Heart left ventricle (tissue), 16 donors: ENCODE data around the gene MGAT4B. TPM values are rescaled to one million over a fixed set of nuclear protein-coding genes. Genes with fewer than 3 reads are reported as not detected.
A peak's percentile ranks its signal among the peaks of the same experiment; 100 is the strongest.

ENCODE experiments used
- ATAC-seq, 4 donors: fragments of 200-7000 bp; cut with Tn5 transposase; one replicate each; pipeline ENCODE4 v1.9.1; 2020 to 2022; ENCODE audit warnings: moderate library complexity in 4 of 4, mild to moderate bottlenecking in 3 of 4, moderate number of reproducible peaks in 1 of 4
- DNase-seq, 5 donors: peaks; one replicate each; pipeline ENCODE4 v3.0.0-alpha.2; 2020
- H3K27ac ChIP-seq, 12 donors: fragments of 200-600 bp; sonication (generic) in 4 of 12; one replicate each; pipeline versions ENCODE4 v1.5.0 to v1.8.0; 2016 to 2022; ENCODE audit warnings: mild to moderate bottlenecking in 2 of 12
- H3K27me3 ChIP-seq, 9 donors: fragments of 200-600 bp; sonication (generic) in 2 of 9; one replicate each; pipeline versions ENCODE4 v1.5.1 to v1.8.0; 2016 to 2022; ENCODE audit warnings: mild to moderate bottlenecking in 3 of 9
- H3K36me3 ChIP-seq, 9 donors: fragments of 200-600 bp; sonication (generic) in 2 of 9; one replicate each; pipeline versions ENCODE4 v1.5.0 to v1.8.0; 2018 to 2022; ENCODE audit warnings: mild to moderate bottlenecking in 2 of 9
- H3K4me1 ChIP-seq, 12 donors: fragments of 200-600 bp; sonication (generic) in 4 of 12; one replicate each; pipeline versions ENCODE4 v1.5.0 to v1.8.0; 2016 to 2022; ENCODE audit warnings: mild to moderate bottlenecking in 3 of 12
- H3K4me3 ChIP-seq, 12 donors: fragments of 200-600 bp; sonication (generic) in 4 of 12; one replicate each; pipeline versions ENCODE4 v1.5.0 to v1.8.0; 2017 to 2022; ENCODE audit warnings: mild to moderate bottlenecking in 9 of 12, moderate library complexity in 4 of 12
- H3K9me3 ChIP-seq, 12 donors: fragments of 200-600 bp; sonication (generic) in 4 of 12; one replicate each; pipeline versions ENCODE4 v1.5.0 to v1.8.0; 2016 to 2022; ENCODE audit warnings: mild to moderate bottlenecking in 1 of 12
- POLR2A ChIP-seq, 2 donors: fragments of 450-650 bp; IDR thresholded peaks; one replicate each; pipeline ENCODE4 v1.6.1; 2017; ENCODE audit warnings: antibody characterized with exemption in 2 of 2, mild to moderate bottlenecking in 2 of 2, moderate library complexity in 2 of 2
- WGBS, 4 donors: extraction: QIAGEN DNeasy Blood & Tissue Kit in 2 of 4; methylation state at CpG; one replicate each; pipeline versions ENCODE4 v1.1.5 to v1.1.7; 2013 to 2018; 5-methylcytosine and 5-hydroxymethylcytosine counted together
- intact Hi-C, 10 donors: fragments of 100-400 bp; cut with DNase I; formaldehyde crosslinking; loops; one replicate each; pipeline versions ENCODE4 v1.11.1 to v1.14.2; 2022
- polyA plus RNA-seq, 2 donors: library from polyadenylated mRNA; stranded (reverse); fragments of 200-250 nt; gene quantifications; one replicate each; pipeline ENCODE4 v1.2.3, GENCODE V29; 2013
- total RNA-seq, 9 donors: library from RNA; depleted of rRNA in 2 of 9; stranded (reverse); fragments of >200 nt in 2 of 9; fragmentation: NEBNext Ultra II Directional in 3 of 9; extraction: Animal tissue kit (Norgen Biotek cat#: 25700) in 3 of 9; gene quantifications; one replicate each; pipeline versions ENCODE4 v1.1.0 to v1.2.4, GENCODE V29; 2016 to 2023
- TF ChIP-seq, protein P1 (sequence below), 12 donors: fragments of 200-600 bp; sonication (generic) in 4 of 12; IDR thresholded peaks; one replicate each; pipeline versions ENCODE4 v1.5.0 to v1.8.0; 2018 to 2022; ENCODE audit warnings: antibody characterized with exemption in 12 of 12, mild to moderate bottlenecking in 5 of 12
- donor health status: ischemic (EF 13 %, LVEDD 7.1; RV severe dilation, severe dysfunction).
- donor health status: healthy with polysubstance abuse.
- donor health status: DM: no; HTN: yes; CAD: no.
- donor health status: DM: no; HTN: no; CAD: no.
- donor health status: ischemic (EF 25% LVEDD 6.9; RV normal size, moderate dysfunction).
- donor health status: ischemic (EF 25% LVEDD 5.7; RV mildly dilated, moderate dysfunction).
- donor health status: healthy.
- donor health status: DM: yes; HTN: yes; CAD: no.
- donor health status: ischemic (EF 35%, LVEDD 5.7; RV mildly dilated, moderate dysfunction).
- donor health status: nonischemic (EF 11% LVEDD 7.7; RV severe dilation, severe dysfunction).
- donor health status: DM: yes; HTN: yes; CAD: no.
- donor health status: PGD.
- donor health status: ischemic (EF 29% LVEDD 5.4; RV normal size, mild dysfunction).
- donor health status: nonischemic (EF 23%, LVEDD 6.1; RV moderate dilation, normal function).

Gene MGAT4B
- total and polyA plus RNA-seq, 11 donors: 49.6 to 209 (median 105) TPM

DNA sequence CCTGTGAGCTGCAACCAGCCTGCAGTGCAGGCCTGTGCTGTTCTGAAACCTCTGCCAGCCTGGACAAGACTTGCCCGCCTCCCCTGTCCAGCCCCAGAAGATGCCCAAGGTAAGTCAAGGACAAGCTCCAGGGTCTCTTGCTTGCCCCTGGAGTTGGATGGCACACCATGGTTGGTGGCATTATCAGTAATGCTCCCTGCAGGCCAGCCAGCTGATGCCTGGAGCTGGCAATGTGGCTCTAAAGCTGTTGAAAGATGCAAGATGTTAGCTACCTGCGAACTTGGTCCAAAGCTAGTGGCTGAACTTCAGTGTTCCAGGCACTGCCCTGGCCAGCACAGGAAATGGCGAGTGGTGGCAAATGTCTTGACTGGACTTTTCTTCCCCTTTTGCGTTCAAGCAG, 26.8 kb downstream of the MGAT4B start:
- ATAC-seq: no peak
- intact Hi-C loops: no loop called here
- Histone ChIP-seq H3K4me3 (no peak overlapping the region), H3K27me3 (no peaks in the 10 kb centered on the region), H3K27ac (peak overlapping the region in 1 of 12 donors; percentile 30), H3K4me1 (peaks cover 0 to 63% (median 0%) of the 10 kb centered on the region in 12 donors), H3K36me3 (peaks cover 0 to 62% (median 42%) of the 10 kb centered on the region in 9 donors), H3K9me3 (no peaks in the 10 kb centered on the region)
- 73 to 90% (median 83%) methylated on average over 3 to 4 of the region's 4 CpGs for WGBS, 4 donors
- TF ChIP-seq, protein P1, sequence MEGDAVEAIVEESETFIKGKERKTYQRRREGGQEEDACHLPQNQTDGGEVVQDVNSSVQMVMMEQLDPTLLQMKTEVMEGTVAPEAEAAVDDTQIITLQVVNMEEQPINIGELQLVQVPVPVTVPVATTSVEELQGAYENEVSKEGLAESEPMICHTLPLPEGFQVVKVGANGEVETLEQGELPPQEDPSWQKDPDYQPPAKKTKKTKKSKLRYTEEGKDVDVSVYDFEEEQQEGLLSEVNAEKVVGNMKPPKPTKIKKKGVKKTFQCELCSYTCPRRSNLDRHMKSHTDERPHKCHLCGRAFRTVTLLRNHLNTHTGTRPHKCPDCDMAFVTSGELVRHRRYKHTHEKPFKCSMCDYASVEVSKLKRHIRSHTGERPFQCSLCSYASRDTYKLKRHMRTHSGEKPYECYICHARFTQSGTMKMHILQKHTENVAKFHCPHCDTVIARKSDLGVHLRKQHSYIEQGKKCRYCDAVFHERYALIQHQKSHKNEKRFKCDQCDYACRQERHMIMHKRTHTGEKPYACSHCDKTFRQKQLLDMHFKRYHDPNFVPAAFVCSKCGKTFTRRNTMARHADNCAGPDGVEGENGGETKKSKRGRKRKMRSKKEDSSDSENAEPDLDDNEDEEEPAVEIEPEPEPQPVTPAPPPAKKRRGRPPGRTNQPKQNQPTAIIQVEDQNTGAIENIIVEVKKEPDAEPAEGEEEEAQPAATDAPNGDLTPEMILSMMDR (IDR thresholded peaks at IDR 0.05): no peak
- DNase-seq: peak in 1 of 5 donors; percentile 51

DNA sequence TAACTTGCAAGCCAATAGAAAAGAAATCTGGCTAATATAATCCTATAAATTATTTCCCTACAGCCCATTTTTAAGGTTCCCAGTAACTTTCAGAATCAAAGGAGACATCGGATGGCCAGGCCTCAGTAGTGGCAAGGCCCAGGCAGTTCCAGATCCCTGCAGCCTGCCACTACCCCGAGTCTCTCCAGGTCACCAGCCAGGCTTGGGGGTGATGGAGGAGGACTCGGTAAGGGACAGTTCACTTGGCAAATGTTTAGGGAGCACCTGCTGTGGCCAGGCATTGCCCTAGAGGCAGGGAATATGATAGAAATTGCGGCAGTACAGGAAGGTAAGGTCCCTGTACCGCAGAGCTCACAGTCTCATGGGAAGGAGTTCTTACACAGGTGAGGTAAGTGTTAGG, 28.1 kb downstream of the MGAT4B start:
- Histone ChIP-seq H3K4me1 (peaks cover 0 to 63% (median 0%) of the 10 kb centered on the region in 12 donors), H3K27me3 (no peaks in the 10 kb centered on the region), H3K9me3 (no peaks in the 10 kb centered on the region), H3K4me3 (no peak overlapping the region), H3K27ac (peak overlapping the region in 1 of 12 donors; percentile 71), H3K36me3 (peaks cover 0 to 75% (median 54%) of the 10 kb centered on the region in 9 donors)
- intact Hi-C loops: no loop called here
- DNase-seq: no peak
- no peak for ATAC-seq
- 87 to 97% (median 95%) methylated on average over 5 of the region's 5 CpGs for WGBS, 4 donors
- TF ChIP-seq POLR2A (IDR thresholded peaks at IDR 0.05): no peak
- TF ChIP-seq, protein P1 (IDR thresholded peaks at IDR 0.05): no peak

DNA sequence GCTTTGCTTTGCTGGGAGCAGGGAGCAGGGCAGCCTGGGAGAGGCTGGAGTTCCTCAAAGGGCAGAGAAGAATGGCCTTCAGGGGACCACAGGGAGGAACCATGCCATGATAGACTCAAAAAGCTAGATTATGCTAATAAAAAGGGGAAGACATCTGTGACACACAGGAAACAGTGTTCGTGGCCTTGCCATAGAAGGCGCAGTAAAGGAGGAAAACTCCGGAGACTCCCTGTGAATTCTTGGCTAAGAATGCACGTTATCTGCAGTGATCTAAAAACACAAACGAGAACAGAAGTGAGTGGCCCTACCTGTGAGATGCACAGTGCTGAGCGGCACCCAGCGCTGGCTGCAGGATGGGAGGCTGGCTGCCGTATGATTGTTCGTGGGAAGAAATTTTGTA, 28.8 kb downstream of the MGAT4B start:
- intact Hi-C loops: no loop called here
- 54 to 71% (median 65%) methylated on average over 9 of the region's 9 CpGs for WGBS, 4 donors
- Histone ChIP-seq H3K4me1 (peaks cover 0 to 63% (median 0%) of the 10 kb centered on the region in 12 donors), H3K9me3 (no peaks in the 10 kb centered on the region), H3K4me3 (peak overlapping the region in 1 of 12 donors; percentile 15), H3K36me3 (peaks cover 2 to 81% (median 61%) of the 10 kb centered on the region in 9 donors), H3K27me3 (no peaks in the 10 kb centered on the region), H3K27ac (peak overlapping the region in 2 of 12 donors; percentile 15 to 71)
- peak in 3 of 4 donors; percentile 31 to 63 (median 48) for ATAC-seq
- DNase-seq: no peak
- TF ChIP-seq, protein P1 (IDR thresholded peaks at IDR 0.05): no peak
- TF ChIP-seq POLR2A (IDR thresholded peaks at IDR 0.05): no peak

DNA sequence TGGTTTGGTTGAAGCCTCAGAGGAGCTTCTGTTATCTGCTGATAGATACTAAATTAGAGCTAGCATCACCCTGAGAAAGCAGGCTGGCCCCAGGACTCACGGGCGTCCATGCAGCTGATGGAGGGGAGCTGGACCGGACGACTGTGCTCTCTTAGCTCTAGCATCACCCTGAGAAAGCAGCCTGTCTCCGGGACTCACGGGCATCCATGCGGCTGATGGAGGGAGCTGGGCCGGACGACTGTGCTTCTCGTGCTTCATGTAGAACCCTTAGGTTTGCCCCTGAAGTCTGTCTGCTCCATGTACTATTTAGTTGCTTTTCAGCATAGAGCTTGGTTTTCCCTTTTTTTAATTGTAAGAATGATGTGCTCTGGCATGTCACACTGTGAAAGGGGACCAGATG, 29.2 kb downstream of the MGAT4B start:
- Histone ChIP-seq H3K4me1 (peaks cover 0 to 63% (median 0%) of the 10 kb centered on the region in 12 donors), H3K36me3 (peaks cover 2 to 86% (median 66%) of the 10 kb centered on the region in 9 donors), H3K27ac (peak overlapping the region in 2 of 12 donors; percentile 15 to 71), H3K27me3 (no peaks in the 10 kb centered on the region), H3K9me3 (no peaks in the 10 kb centered on the region), H3K4me3 (no peak overlapping the region)
- WGBS, 4 donors: 83 to 95% (median 90%) methylated on average over 10 of the region's 10 CpGs
- ATAC-seq (no peak), DNase-seq (no peak)
- TF ChIP-seq POLR2A (IDR thresholded peaks at IDR 0.05): no peak
- TF ChIP-seq, protein P1 (IDR thresholded peaks at IDR 0.05): no peak
- intact Hi-C loops: no loop called here
